OCI-LY1 (cell line): ENCODE results near the gene L3MBTL3.

Experiments
- CTCF ChIP-seq: fragments of 200-600 bp; sonication (generic), shearing (Covaris generic); IDR thresholded peaks from 2 replicates; pipeline ENCODE4 v1.5.1; 2017; ENCODE audit warnings: mild to moderate bottlenecking, antibody characterized with exemption, low read length, moderate library complexity, mixed read lengths
- EZH2 ChIP-seq: fragments of 200-600 bp; sonication (generic), shearing (Covaris generic); IDR thresholded peaks from 2 replicates; pipeline ENCODE4 v1.8.0; 2017; ENCODE audit warnings: borderline replicate concordance, mixed run types, mild to moderate bottlenecking, antibody characterized with exemption, low read length, moderate library complexity, mixed read lengths

- TF ChIP-seq CTCF = no peak
- TF ChIP-seq EZH2 = no peak
Measured at GRCh38 chr6:130134582-130134981, 116.2 kb downstream of the L3MBTL3 start.
